ENCODE results near the gene AGMO.

AGMO gene

GRCh38 chr7:15561835-15562234 is at the start of gene AGMO:
Gene AGMO (minus strand): TSS chr7:15562015.
- no peak within 1 kb of the TSS for H3K4me3 ChIP-seq (ENCODE audit: low read depth, low read length)
- no peaks in the 10 kb centered on the region for H3K9me3 ChIP-seq (ENCODE audit: control insufficient read depth, low read length)
- no peaks in the 10 kb centered on the region for H3K79me2 ChIP-seq
- H3K4me2 ChIP-seq (ENCODE audit: low read length) = no peak within 1 kb of the TSS
- H3K27me3 ChIP-seq (ENCODE audit: control insufficient read depth, insufficient read depth, low read length) = no peaks in the 10 kb centered on the region
- H3K27ac ChIP-seq = no peak within 1 kb of the TSS
- H3K9ac ChIP-seq = no peak within 1 kb of the TSS
- H3K36me3 ChIP-seq (ENCODE audit: control insufficient read depth, insufficient read depth, low read length) = no peaks in the 10 kb centered on the region
- no peak for TF ChIP-seq CTCF (IDR thresholded peaks at IDR 0.05)
- H3K4me1 ChIP-seq = no peaks in the 10 kb centered on the region
- H2AFZ ChIP-seq = no peak within 1 kb of the TSS

DNA sequence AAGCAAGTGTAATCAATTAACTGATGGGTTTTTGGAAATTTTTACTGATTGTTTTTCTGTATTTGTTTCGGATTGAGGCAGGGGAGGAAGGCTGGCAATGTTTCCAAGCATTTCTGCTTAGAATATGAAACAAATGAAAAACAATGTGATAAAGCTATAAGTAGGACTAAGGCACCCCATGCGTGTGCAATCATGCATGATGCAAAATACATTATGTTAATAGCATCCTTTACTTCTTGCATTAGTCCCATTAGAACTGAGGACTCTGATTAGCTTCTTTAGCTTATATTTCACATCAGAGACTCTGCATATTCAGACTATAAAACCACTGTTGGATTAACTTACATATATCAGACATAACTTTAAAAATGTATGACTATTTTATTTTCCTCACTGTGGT is 48.7 kb upstream of the AGMO start:
- H3K27ac ChIP-seq = no peak overlapping the region
- no peaks in the 10 kb centered on the region for H3K4me1 ChIP-seq
- H3K4me3 ChIP-seq (ENCODE audit: low read depth, low read length) = no peak overlapping the region
- H3K27me3 ChIP-seq (ENCODE audit: control insufficient read depth, insufficient read depth, low read length) = no peaks in the 10 kb centered on the region
- no peak overlapping the region for H3K9ac ChIP-seq
- H3K4me2 ChIP-seq (ENCODE audit: low read length) = no peak overlapping the region
- H2AFZ ChIP-seq = no peak overlapping the region
- no peak for TF ChIP-seq CTCF (IDR thresholded peaks at IDR 0.05)
- H3K79me2 ChIP-seq = no peaks in the 10 kb centered on the region
- H3K9me3 ChIP-seq (ENCODE audit: control insufficient read depth, low read length) = no peaks in the 10 kb centered on the region
- no peaks in the 10 kb centered on the region for H3K36me3 ChIP-seq (ENCODE audit: control insufficient read depth, insufficient read depth, low read length)

- H3K27me3 ChIP-seq (ENCODE audit: control insufficient read depth, insufficient read depth, low read length) = no peaks in the 10 kb centered on the region
- H3K27ac ChIP-seq = no peak overlapping the region
- H3K4me2 ChIP-seq (ENCODE audit: low read length) = no peak overlapping the region
- H3K4me1 ChIP-seq = no peaks in the 10 kb centered on the region
- no peak overlapping the region for H3K4me3 ChIP-seq (ENCODE audit: low read depth, low read length)
- no peak for TF ChIP-seq CTCF (IDR thresholded peaks at IDR 0.05)
- no peaks in the 10 kb centered on the region for H3K79me2 ChIP-seq
- H3K9ac ChIP-seq = no peak overlapping the region
- no peaks in the 10 kb centered on the region for H3K36me3 ChIP-seq (ENCODE audit: control insufficient read depth, insufficient read depth, low read length)
- no peaks in the 10 kb centered on the region for H3K9me3 ChIP-seq (ENCODE audit: control insufficient read depth, low read length)
- no peak overlapping the region for H2AFZ ChIP-seq
These were observed 47.5 kb upstream of the AGMO start for GRCh38 chr7:15609287-15609686.

- no peak overlapping the region for H2AFZ ChIP-seq
- H3K27ac ChIP-seq = no peak overlapping the region
- no peaks in the 10 kb centered on the region for H3K36me3 ChIP-seq (ENCODE audit: control insufficient read depth, insufficient read depth, low read length)
- no peak overlapping the region for H3K4me2 ChIP-seq (ENCODE audit: low read length)
- no peaks in the 10 kb centered on the region for H3K4me1 ChIP-seq
- no peaks in the 10 kb centered on the region for H3K9me3 ChIP-seq (ENCODE audit: control insufficient read depth, low read length)
- no peak overlapping the region for H3K9ac ChIP-seq
- no peak overlapping the region for H3K4me3 ChIP-seq (ENCODE audit: low read depth, low read length)
- no peaks in the 10 kb centered on the region for H3K27me3 ChIP-seq (ENCODE audit: control insufficient read depth, insufficient read depth, low read length)
- no peaks in the 10 kb centered on the region for H3K79me2 ChIP-seq
- no peak for TF ChIP-seq CTCF (IDR thresholded peaks at IDR 0.05)
These were observed 45.9 kb upstream of the AGMO start for GRCh38 chr7:15607529-15608210.

DNA sequence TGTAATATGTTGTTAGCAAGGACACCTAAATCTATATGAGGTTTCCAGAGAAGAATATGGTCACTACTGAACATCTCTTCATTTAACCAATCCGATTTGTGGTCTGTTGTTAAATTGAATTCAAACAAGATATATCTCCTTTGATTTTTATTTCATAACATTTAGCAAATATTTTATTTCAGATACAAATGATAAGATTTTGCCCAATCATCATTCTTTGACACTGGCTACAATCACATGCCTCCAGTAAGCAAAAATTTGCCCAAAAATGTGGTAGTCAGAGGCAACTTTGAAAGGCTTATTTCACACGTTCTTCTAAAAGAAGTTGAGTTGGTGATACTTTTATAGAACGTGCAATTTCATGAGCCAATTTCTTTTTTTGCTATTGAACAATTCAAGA is 44.7 kb upstream of the AGMO start:
- Histone ChIP-seq H3K9ac (no peak overlapping the region), H3K27ac (no peak overlapping the region), H2AFZ (no peak overlapping the region), H3K9me3 (ENCODE audit: control insufficient read depth, low read length) (no peaks in the 10 kb centered on the region), H3K36me3 (ENCODE audit: control insufficient read depth, insufficient read depth, low read length) (no peaks in the 10 kb centered on the region), H3K4me2 (ENCODE audit: low read length) (no peak overlapping the region), H3K4me1 (no peaks in the 10 kb centered on the region), H3K4me3 (ENCODE audit: low read depth, low read length) (no peak overlapping the region), H3K27me3 (ENCODE audit: control insufficient read depth, insufficient read depth, low read length) (no peaks in the 10 kb centered on the region), H3K79me2 (no peaks in the 10 kb centered on the region)
- no peak for TF ChIP-seq CTCF (IDR thresholded peaks at IDR 0.05)

Measured in parathyroid adenoma (tissue), 2 donors.